Measurements from ENCODE around the gene LRIG2.
A peak's percentile ranks its signal among the peaks of the same experiment; 100 is the strongest.

The LRIG2 gene

GRCh38 chr1:113140588-113141446 lies 67.8 kb downstream of the LRIG2 start (continued):
- TF ChIP-seq ZFHX2 (tag by site-specific recombination; conservative IDR thresholded peaks at IDR 0.05): peak; percentile 39; the same call in 1 of the 2 replicates
- 0 out of 2 replicates have a peak, but pooled peaks have one; percentile 17 for TF ChIP-seq ZXDB (tag by site-specific recombination; IDR thresholded peaks at IDR 0.05)
- peak; percentile 77 for TF ChIP-seq CTCF (tag by site-specific recombination; IDR thresholded peaks at IDR 0.05)
- peak; percentile 59; the same call in 1 of the 2 replicates for TF ChIP-seq MZF1 (tag by site-specific recombination; IDR thresholded peaks at IDR 0.05; ENCODE audit: borderline replicate concordance)
- peak; percentile 57 for TF ChIP-seq PRDM10 (tag by site-specific recombination; IDR thresholded peaks at IDR 0.05)

GRCh38 chr1:113141650-113142473 lies 68.9 kb downstream of the LRIG2 start:
- no peak for TF ChIP-seq ZSCAN16 (tag by site-specific recombination; IDR thresholded peaks at IDR 0.05)
- no peak for TF ChIP-seq ZNF747 (tag by site-specific recombination; IDR thresholded peaks at IDR 0.05)
- no peak for TF ChIP-seq GFI1B (tag by site-specific recombination; IDR thresholded peaks at IDR 0.05)
- no peak for TF ChIP-seq ZNF335 (tag by site-specific recombination; conservative IDR thresholded peaks at IDR 0.05)
- no peak for TF ChIP-seq ZNF513 (tag by site-specific recombination; IDR thresholded peaks at IDR 0.05)
- TF ChIP-seq ZBTB1 (tag by site-specific recombination; IDR thresholded peaks at IDR 0.05): no peak
- TF ChIP-seq PATZ1 (tag by site-specific recombination; IDR thresholded peaks at IDR 0.05): no peak
- TF ChIP-seq ZNF311 (tag by site-specific recombination; IDR thresholded peaks at IDR 0.05; ENCODE audit: borderline replicate concordance): no peak
- no peak for TF ChIP-seq HOXD13 (CRISPR knock-in tag; IDR thresholded peaks at IDR 0.05; ENCODE audit: borderline replicate concordance)
- no peaks in the 10 kb centered on the region for H3K36me3 ChIP-seq (ENCODE audit: control insufficient read depth in 2 of 2, insufficient read depth in 1 of 2, low read length in 2 of 2)
- ChIA-PET CTCF (interaction anchor here (0.5 to 3.3 kb wide), 12 partner anchors 10 to 837 kb away, joined by 3 to 16 read pairs (median 4); partner anchors contain the start of genes LRIG2 and MAGI3), POLR2A (interaction anchor here (1.6 to 2.0 kb wide), 2 partner anchors 248 to 250 kb away, joined by 6 to 7 read pairs; partner anchors contain the start of gene MAGI3)
- no peaks in the 10 kb centered on the region for H3K9me3 ChIP-seq (ENCODE audit: control insufficient read depth, insufficient read depth, low read depth, low read length)
- no peak overlapping the region for H3K4me3 ChIP-seq (ENCODE audit: low read depth, low read length)
- no peaks in the 10 kb centered on the region for H3K4me1 ChIP-seq (ENCODE audit: control insufficient read depth, insufficient read depth, low read length)
- H3K27ac ChIP-seq (ENCODE audit: extremely low read depth, low read depth, low read length): no peak overlapping the region

All from HEK293 (cell line).